Spleen (tissue), 11 donors: ENCODE measurements around the gene LTV1. TPM values are rescaled to one million over a fixed set of nuclear protein-coding genes. Genes with fewer than 3 reads are reported as not detected.

ENCODE experiments used
- DNase-seq: peaks from one replicate; pipeline ENCODE4 v3.0.0-alpha.2; 2020
- H3K27ac ChIP-seq, 8 donors: fragments of 200-600 bp; sonication (generic) in 7 of 8; 1 replicate in 4 of 8; 2 replicates in 4 of 8; pipeline versions ENCODE4 v1.5.0 to v1.8.0; 2016 to 2021; ENCODE audit warnings: inconsistent platforms in 4 of 8, mild to moderate bottlenecking in 4 of 8, moderate library complexity in 1 of 8
- H3K27me3 ChIP-seq, 7 donors: fragments of 200-600 bp; sonication (generic) in 6 of 7; replicated peaks in 1 of 7; 1 replicate in 4 of 7; 2 replicates in 3 of 7; pipeline versions ENCODE4 v1.5.0 to v1.8.0; 2016 to 2021; ENCODE audit warnings: inconsistent platforms in 3 of 7, mild to moderate bottlenecking in 1 of 7
- H3K36me3 ChIP-seq, 6 donors: fragments of 200-600 bp; sonication (generic) in 5 of 6; 1 replicate in 4 of 6; 2 replicates in 2 of 6; pipeline versions ENCODE4 v1.5.0 to v1.8.0; 2016 to 2021; ENCODE audit warnings: inconsistent platforms in 2 of 6
- H3K4me1 ChIP-seq, 6 donors: fragments of 200-600 bp; sonication (generic) in 5 of 6; 1 replicate in 3 of 6; 2 replicates in 3 of 6; pipeline versions ENCODE4 v1.5.0 to v1.8.0; 2016 to 2021; ENCODE audit warnings: inconsistent platforms in 3 of 6
- H3K4me3 ChIP-seq, 8 donors: fragments of 200-600 bp; sonication (generic) in 7 of 8; 1 replicate in 4 of 8; 2 replicates in 4 of 8; pipeline versions ENCODE4 v1.5.0 to v1.8.0; 2016 to 2021; ENCODE audit warnings: inconsistent platforms in 4 of 8, mild to moderate bottlenecking in 4 of 8, moderate library complexity in 2 of 8
- H3K9me3 ChIP-seq, 8 donors: fragments of 200-600 bp; sonication (generic) in 7 of 8; 1 replicate in 4 of 8; 2 replicates in 4 of 8; pipeline versions ENCODE4 v1.5.0 to v1.8.0; 2016 to 2021; ENCODE audit warnings: inconsistent platforms in 4 of 8
- CTCF ChIP-seq, 11 experiments: fragments of 200-600 bp in 7 of 11; fragments of 450-650 bp in 4 of 11; sonication (generic) in 4 of 11; IDR thresholded peaks in 8 of 11; conservative IDR thresholded peaks in 3 of 11; 1 replicate in 7 of 11; 2 replicates in 4 of 11; pipeline versions ENCODE4 v1.4.0 to v1.8.0; 2016 to 2021; ENCODE audit warnings: antibody characterized with exemption in 11 of 11, inconsistent platforms in 4 of 11, mild to moderate bottlenecking in 1 of 11
- POLR2A ChIP-seq, 3 donors: fragments of 450-650 bp; IDR thresholded peaks; one replicate each; pipeline ENCODE4 v1.5.1; 2017; ENCODE audit warnings: antibody characterized with exemption in 3 of 3, mild to moderate bottlenecking in 1 of 3
- POLR2AphosphoS5 ChIP-seq, 3 donors: sonication (generic); formaldehyde crosslinking; IDR thresholded peaks; one replicate each; pipeline ENCODE4 v1.5.1; 2017; ENCODE audit warnings: antibody characterized with exemption in 3 of 3
- WGBS, 5 donors: extraction: QIAGEN DNeasy Blood & Tissue Kit in 3 of 5; methylation state at CpG; one replicate each; pipeline versions ENCODE4 v1.1.5 to v1.1.7; 2013 to 2018; 5-methylcytosine and 5-hydroxymethylcytosine counted together
- intact Hi-C: fragments of 100-400 bp; cut with DNase I; formaldehyde crosslinking; loops from one replicate; pipeline ENCODE4 v1.15.0; 2023; ENCODE audit warnings: low total_unique reads
- polyA plus RNA-seq, 3 donors: library from polyadenylated mRNA; stranded (reverse); fragments of 200-250 nt; gene quantifications; one replicate each; pipeline ENCODE4 v1.2.1, GENCODE V29; 2013
- total RNA-seq, 7 donors: library from RNA; depleted of rRNA in 3 of 7; stranded (reverse); fragments of >200 nt in 3 of 7; fragmentation: NEBNext Ultra II Directional in 4 of 7; extraction: Animal tissue kit (Norgen Biotek cat#: 25700) in 4 of 7; gene quantifications; one replicate each; pipeline versions ENCODE4 v1.1.0 to v1.2.1, GENCODE V29; 2016 to 2021
- donor health status: healthy with polysubstance abuse.
- donor health status: DM: no; HTN: no; CAD: no; lungs with moderate emphysema.
- donor health status: DM: no; HTN: no; CAD: no.
- donor health status: Bipolar disorder and iron deficiency.
- donor health status: healthy.
- donor health status: DM: no; HTN: no; CAD: no.
- donor health status: DM: yes; HTN: yes; CAD: no.

Gene LTV1
- total and polyA plus RNA-seq, 10 donors = 12.4 to 25.8 (median 19.8) TPM

GRCh38 chr6:143803769-143804568 lies 39.2 kb upstream of the LTV1 start:
- Histone ChIP-seq H3K36me3 (peaks cover 0 to 88% (median 6%) of the 10 kb centered on the region in 6 donors), H3K27ac (no peak overlapping the region), H3K27me3 (no peaks in the 10 kb centered on the region), H3K4me1 (peaks cover 0 to 27% (median 4%) of the 10 kb centered on the region in 6 donors), H3K9me3 (peaks cover 0 to 21% (median 11%) of the 10 kb centered on the region in 8 donors), H3K4me3 (no peak overlapping the region)
- DNase-seq = no peak
- 83 to 96% (median 87%) methylated on average over 9 of the region's 9 CpGs for WGBS, 5 donors
- intact Hi-C loops = no loop called here
- no peak for TF ChIP-seq POLR2AphosphoS5 (IDR thresholded peaks at IDR 0.05)
- no peak for TF ChIP-seq CTCF (IDR thresholded peaks at IDR 0.05 in 8 of 11, conservative IDR thresholded peaks at IDR 0.05 in 3 of 11)
- no peak for TF ChIP-seq POLR2A (IDR thresholded peaks at IDR 0.05)

GRCh38 chr6:143804835-143805239 lies 38.3 kb upstream of the LTV1 start:
- H3K36me3 ChIP-seq = peaks cover 0 to 87% (median 7%) of the 10 kb centered on the region in 6 donors
- H3K4me3 ChIP-seq = no peak overlapping the region
- no peak overlapping the region for H3K27ac ChIP-seq
- intact Hi-C loops = no loop called here
- H3K4me1 ChIP-seq = peaks cover 0 to 27% (median 4%) of the 10 kb centered on the region in 6 donors
- WGBS, 5 donors = 69 to 88% (median 74%) methylated on average over 4 of the region's 4 CpGs
- H3K9me3 ChIP-seq = peaks cover 0 to 13% (median 2%) of the 10 kb centered on the region in 8 donors
- no peaks in the 10 kb centered on the region for H3K27me3 ChIP-seq
- TF ChIP-seq CTCF (IDR thresholded peaks at IDR 0.05 in 8 of 11, conservative IDR thresholded peaks at IDR 0.05 in 3 of 11) (no peak), POLR2A (IDR thresholded peaks at IDR 0.05) (no peak), POLR2AphosphoS5 (IDR thresholded peaks at IDR 0.05) (no peak)
- no peak for DNase-seq

GRCh38 chr6:143806282-143807102 lies 36.6 kb upstream of the LTV1 start:
- 73 to 89% (median 75%) methylated on average over 8 of the region's 8 CpGs for WGBS, 5 donors
- no peak for TF ChIP-seq POLR2A (IDR thresholded peaks at IDR 0.05)
- no peak for TF ChIP-seq POLR2AphosphoS5 (IDR thresholded peaks at IDR 0.05)
- TF ChIP-seq CTCF (IDR thresholded peaks at IDR 0.05 in 8 of 11, conservative IDR thresholded peaks at IDR 0.05 in 3 of 11) = no peak
- Histone ChIP-seq H3K27ac (peak overlapping the region in 3 of 8 donors; percentile 22 to 65 (median 31)), H3K4me1 (peaks cover 0 to 27% (median 4%) of the 10 kb centered on the region in 6 donors), H3K9me3 (no peaks in the 10 kb centered on the region), H3K27me3 (no peaks in the 10 kb centered on the region), H3K4me3 (no peak overlapping the region), H3K36me3 (peaks cover 0 to 75% (median 7%) of the 10 kb centered on the region in 6 donors)
- intact Hi-C loops = no loop called here
- no peak for DNase-seq
